GM21528 (cell line): ENCODE measurements around the gene DLG1.
"Not testable (repeated sequence)": the region's sequence is repeated elsewhere in the genome, so short reads cannot be mapped to it uniquely, and the experiment has no call there.

Source experiments
- ATAC-seq: cut with Tn5 transposase; IDR thresholded peaks from one replicate; pipeline ENCODE4 v1.9.1; 2021; ENCODE audit warnings: mild to moderate bottlenecking, moderate library complexity; ENCODE audit not compliant: unreplicated experiment, low FRiP score

DLG1 gene

GRCh38 chr3:197040658-197041057 is 257.8 kb downstream of the DLG1 start:
- ATAC-seq: no peak

- no peak for ATAC-seq
Observed at GRCh38 chr3:197038679-197039462, 259.5 kb downstream of the DLG1 start.

GRCh38 chr3:197035577-197035976 is 262.8 kb downstream of the DLG1 start:
- no peak for ATAC-seq

- ATAC-seq: not testable (repeated sequence)
Observed at GRCh38 chr3:197034778-197035177, 263.6 kb downstream of the DLG1 start.

- not testable (repeated sequence) for ATAC-seq
Observed at GRCh38 chr3:197033764-197034163, 264.6 kb downstream of the DLG1 start.

GRCh38 chr3:197031315-197032285 is 266.8 kb downstream of the DLG1 start:
- no peak for ATAC-seq

- ATAC-seq: no peak
Observed at GRCh38 chr3:197030379-197031314, 267.8 kb downstream of the DLG1 start.

GRCh38 chr3:197029511-197030167 is 268.8 kb downstream of the DLG1 start, which contains the start of gene MELTF:
Gene MELTF (minus strand): TSS chr3:197029817. CDS start chr3:197029702, 115 bp downstream.
- peak; percentile 86 for ATAC-seq

GRCh38 chr3:197028728-197029510 is 269.5 kb downstream of the DLG1 start:
- ATAC-seq: peak; percentile 37

- no peak for ATAC-seq
Observed at GRCh38 chr3:197027896-197028727, 270.3 kb downstream of the DLG1 start.

GRCh38 chr3:197027151-197027895 is 271.1 kb downstream of the DLG1 start:
- no peak for ATAC-seq

GRCh38 chr3:197026481-197026866 is 271.9 kb downstream of the DLG1 start:
- no peak for ATAC-seq

- ATAC-seq: no peak
Observed at GRCh38 chr3:197025736-197026480, 272.5 kb downstream of the DLG1 start.

- no peak for ATAC-seq
Observed at GRCh38 chr3:197024881-197025735, 273.3 kb downstream of the DLG1 start.

- no peak for ATAC-seq
Observed at GRCh38 chr3:197023998-197024651, 274.3 kb downstream of the DLG1 start.
